Tibial artery (tissue), 4 donors: ENCODE data around the gene TMEM107.

Source experiments
- DNase-seq, 2 donors: peaks; one replicate each; pipeline ENCODE4 v3.0.0-alpha.2; 2019
- H3K27ac ChIP-seq, 2 donors: fragments of 200-600 bp; sonication (generic) in 1 of 2; 1 replicate in 1 of 2; 2 replicates in 1 of 2; pipeline ENCODE4 v1.5.1; 2018 to 2019; ENCODE audit warnings: mild to moderate bottlenecking in 1 of 2
- H3K27me3 ChIP-seq, 2 donors: fragments of 200-600 bp; sonication (generic) in 1 of 2; one replicate each; pipeline versions ENCODE4 v1.5.1 to v1.6.0; 2016 to 2019
- H3K36me3 ChIP-seq, 3 donors: fragments of 200-600 bp; sonication (generic) in 2 of 3; one replicate each; pipeline ENCODE4 v1.5.1; 2016 to 2019; ENCODE audit warnings: mild to moderate bottlenecking in 2 of 3
- H3K4me1 ChIP-seq, 4 donors: fragments of 200-600 bp; sonication (generic) in 2 of 4; 1 replicate in 3 of 4; 2 replicates in 1 of 4; pipeline ENCODE4 v1.5.1; 2016 to 2019
- H3K4me3 ChIP-seq, 2 donors: fragments of 200-600 bp; sonication (generic) in 1 of 2; 1 replicate in 1 of 2; 2 replicates in 1 of 2; pipeline ENCODE4 v1.5.1; 2018 to 2019; ENCODE audit warnings: mild to moderate bottlenecking in 2 of 2
- H3K9me3 ChIP-seq, 3 donors: fragments of 200-600 bp; sonication (generic) in 1 of 3; one replicate each; pipeline ENCODE4 v1.5.1; 2016 to 2019
- CTCF ChIP-seq, 2 experiments: fragments of 200-600 bp in 1 of 2; fragments of 450-650 bp in 1 of 2; IDR thresholded peaks; one replicate each; pipeline ENCODE4 v1.5.1; 2017 to 2019; ENCODE audit warnings: antibody characterized with exemption in 2 of 2, mild to moderate bottlenecking in 1 of 2, moderate library complexity in 1 of 2
- intact Hi-C: fragments of 100-400 bp; cut with DNase I; formaldehyde crosslinking; loops from one replicate; pipeline ENCODE4 v1.15.0; 2023; ENCODE audit warnings: low total_unique reads

Gene TMEM107

GRCh38 chr17:8210761-8211458 is 34.7 kb upstream of the TMEM107 start:
- Histone ChIP-seq H3K4me3 (peak overlapping the region; percentile 58 to 63), H3K9me3 (no peaks in the 10 kb centered on the region), H3K36me3 (no peaks in the 10 kb centered on the region), H3K27ac (peak overlapping the region; percentile 77 to 82), H3K4me1 (peaks cover 0 to 14% (median 8%) of the 10 kb centered on the region in 4 donors), H3K27me3 (no peaks in the 10 kb centered on the region)
- intact Hi-C loops: no loop called here
- no peak for DNase-seq
- TF ChIP-seq CTCF (IDR thresholded peaks at IDR 0.05): no peak

GRCh38 chr17:8209907-8210760 is 34.0 kb upstream of the TMEM107 start, which contains the start of gene AURKB:
Gene AURKB, minus strand, starts transcription at chr17:8210575. Its CDS starts 351 bp downstream, at chr17:8210224.
- Histone ChIP-seq H3K27ac (peak within 1 kb of the TSS; percentile 77 to 82), H3K4me3 (peak within 1 kb of the TSS; percentile 58 to 63), H3K9me3 (no peaks in the 10 kb centered on the region), H3K4me1 (peaks cover 0 to 14% (median 8%) of the 10 kb centered on the region in 4 donors), H3K36me3 (no peaks in the 10 kb centered on the region), H3K27me3 (no peaks in the 10 kb centered on the region)
- intact Hi-C loops: no loop called here
- DNase-seq: peak; percentile 96 to 97
- no peak for TF ChIP-seq CTCF (IDR thresholded peaks at IDR 0.05)

GRCh38 chr17:8206536-8206935 is 30.4 kb upstream of the TMEM107 start:
- no peak for DNase-seq
- Histone ChIP-seq H3K4me3 (no peak overlapping the region), H3K27ac (no peak overlapping the region), H3K4me1 (peaks cover 0 to 14% (median 8%) of the 10 kb centered on the region in 4 donors), H3K36me3 (no peaks in the 10 kb centered on the region), H3K9me3 (no peaks in the 10 kb centered on the region), H3K27me3 (no peaks in the 10 kb centered on the region)
- TF ChIP-seq CTCF (IDR thresholded peaks at IDR 0.05): no peak
- intact Hi-C loops: no loop called here

GRCh38 chr17:8204761-8205555 is 28.8 kb upstream of the TMEM107 start:
- H3K4me3 ChIP-seq: no peak overlapping the region
- peaks cover 0 to 2% (median 1%) of the 10 kb centered on the region in 4 donors for H3K4me1 ChIP-seq
- no peak for DNase-seq
- no peak for TF ChIP-seq CTCF (IDR thresholded peaks at IDR 0.05)
- intact Hi-C loops: no loop called here
- no peaks in the 10 kb centered on the region for H3K27me3 ChIP-seq
- H3K36me3 ChIP-seq: no peaks in the 10 kb centered on the region
- H3K9me3 ChIP-seq: no peaks in the 10 kb centered on the region
- no peak overlapping the region for H3K27ac ChIP-seq

GRCh38 chr17:8192070-8192815 is 16.1 kb upstream of the TMEM107 start:
- intact Hi-C loops: loop anchor here (10.0 kb wide), 1 partner anchor 103 kb away; the partner anchor contains the start of gene SLC25A35

More at GRCh38 chr17:8192070-8192815, 16.1 kb upstream of the TMEM107 start:
- H3K27me3 ChIP-seq: no peaks in the 10 kb centered on the region
- H3K36me3 ChIP-seq: no peaks in the 10 kb centered on the region
- peak; percentile 92 to 93 for DNase-seq
- H3K9me3 ChIP-seq: no peaks in the 10 kb centered on the region
- no peak for TF ChIP-seq CTCF (IDR thresholded peaks at IDR 0.05)
- peak overlapping the region; percentile 39 to 47 for H3K4me3 ChIP-seq
- H3K4me1 ChIP-seq: peaks cover 0 to 40% (median 35%) of the 10 kb centered on the region in 4 donors
- H3K27ac ChIP-seq: peak overlapping the region; percentile 82 to 86
